ENCODE results near the gene DQX1. TPM values are rescaled to one million over a fixed set of nuclear protein-coding genes. Genes with fewer than 3 reads are reported as not detected.

The DQX1 gene
- total RNA-seq, 1 donor from 2014 or later: not detected

DNA sequence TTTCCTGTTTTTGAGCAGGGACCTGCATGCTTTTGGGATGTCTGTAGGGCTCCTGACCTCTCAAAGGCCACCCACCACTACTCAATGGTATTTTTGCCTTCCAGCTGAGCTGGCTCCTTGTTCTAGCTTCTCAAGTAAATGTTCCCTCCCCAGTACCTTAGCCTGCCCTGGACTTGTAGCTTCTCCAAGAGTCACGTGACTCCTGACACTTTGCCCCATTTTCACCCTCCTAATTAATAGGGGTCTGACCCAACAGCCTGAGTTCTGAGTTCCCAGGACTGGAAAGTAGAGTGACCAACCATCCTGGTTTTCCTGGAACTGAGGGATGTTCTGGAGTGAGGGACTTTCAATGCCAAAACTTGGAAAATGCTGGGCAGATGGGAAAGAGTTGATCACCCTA is 30.6 kb downstream of the DQX1 start:
- Mint-ChIP-seq H3K4me3 (ENCODE audit: unreplicated experiment) (no peak overlapping the region), H3K9me3 (ENCODE audit: low read depth) (no peaks in the 10 kb centered on the region), H3K4me1 (ENCODE audit: low read depth) (peaks cover 21% of the 10 kb centered on the region), H3K27me3 (ENCODE audit: low read depth) (peaks cover 24% of the 10 kb centered on the region), H3K36me3 (ENCODE audit: low read depth) (peaks cover 31% of the 10 kb centered on the region), H3K27ac (ENCODE audit: unreplicated experiment) (no peak overlapping the region)
- DNase-seq (ENCODE audit: low spot score): no peak
- TF ChIP-seq, protein P1, sequence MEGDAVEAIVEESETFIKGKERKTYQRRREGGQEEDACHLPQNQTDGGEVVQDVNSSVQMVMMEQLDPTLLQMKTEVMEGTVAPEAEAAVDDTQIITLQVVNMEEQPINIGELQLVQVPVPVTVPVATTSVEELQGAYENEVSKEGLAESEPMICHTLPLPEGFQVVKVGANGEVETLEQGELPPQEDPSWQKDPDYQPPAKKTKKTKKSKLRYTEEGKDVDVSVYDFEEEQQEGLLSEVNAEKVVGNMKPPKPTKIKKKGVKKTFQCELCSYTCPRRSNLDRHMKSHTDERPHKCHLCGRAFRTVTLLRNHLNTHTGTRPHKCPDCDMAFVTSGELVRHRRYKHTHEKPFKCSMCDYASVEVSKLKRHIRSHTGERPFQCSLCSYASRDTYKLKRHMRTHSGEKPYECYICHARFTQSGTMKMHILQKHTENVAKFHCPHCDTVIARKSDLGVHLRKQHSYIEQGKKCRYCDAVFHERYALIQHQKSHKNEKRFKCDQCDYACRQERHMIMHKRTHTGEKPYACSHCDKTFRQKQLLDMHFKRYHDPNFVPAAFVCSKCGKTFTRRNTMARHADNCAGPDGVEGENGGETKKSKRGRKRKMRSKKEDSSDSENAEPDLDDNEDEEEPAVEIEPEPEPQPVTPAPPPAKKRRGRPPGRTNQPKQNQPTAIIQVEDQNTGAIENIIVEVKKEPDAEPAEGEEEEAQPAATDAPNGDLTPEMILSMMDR (IDR thresholded peaks at IDR 0.05): no peak

DNA sequence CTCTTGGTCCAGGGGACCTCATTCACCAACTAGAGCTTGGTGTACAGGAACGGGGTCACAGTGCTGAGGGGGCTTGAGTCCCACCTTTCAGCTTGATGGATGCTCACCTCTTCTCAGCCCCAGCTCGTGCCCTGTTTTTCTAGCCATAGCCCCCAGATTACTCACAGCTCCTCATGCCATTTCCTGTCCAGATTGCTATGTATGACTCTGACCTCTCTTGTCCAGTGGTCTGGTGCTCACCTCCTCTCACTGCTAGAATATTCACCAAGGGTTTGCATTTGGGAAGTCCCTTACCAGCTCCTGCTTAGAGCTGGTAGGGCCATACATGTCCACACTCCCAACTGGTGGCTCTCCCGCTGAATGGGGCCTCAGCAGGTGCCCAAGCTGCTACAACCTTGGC is 32.5 kb downstream of the DQX1 start:
- Mint-ChIP-seq H3K27me3 (ENCODE audit: low read depth) (peaks cover 14% of the 10 kb centered on the region), H3K36me3 (ENCODE audit: low read depth) (peaks cover 37% of the 10 kb centered on the region), H3K9me3 (ENCODE audit: low read depth) (no peaks in the 10 kb centered on the region), H3K27ac (ENCODE audit: unreplicated experiment) (no peak overlapping the region), H3K4me3 (ENCODE audit: unreplicated experiment) (no peak overlapping the region), H3K4me1 (ENCODE audit: low read depth) (peaks cover 13% of the 10 kb centered on the region)
- no peak for DNase-seq (ENCODE audit: low spot score)
- TF ChIP-seq, protein P1 (IDR thresholded peaks at IDR 0.05): no peak

DNA sequence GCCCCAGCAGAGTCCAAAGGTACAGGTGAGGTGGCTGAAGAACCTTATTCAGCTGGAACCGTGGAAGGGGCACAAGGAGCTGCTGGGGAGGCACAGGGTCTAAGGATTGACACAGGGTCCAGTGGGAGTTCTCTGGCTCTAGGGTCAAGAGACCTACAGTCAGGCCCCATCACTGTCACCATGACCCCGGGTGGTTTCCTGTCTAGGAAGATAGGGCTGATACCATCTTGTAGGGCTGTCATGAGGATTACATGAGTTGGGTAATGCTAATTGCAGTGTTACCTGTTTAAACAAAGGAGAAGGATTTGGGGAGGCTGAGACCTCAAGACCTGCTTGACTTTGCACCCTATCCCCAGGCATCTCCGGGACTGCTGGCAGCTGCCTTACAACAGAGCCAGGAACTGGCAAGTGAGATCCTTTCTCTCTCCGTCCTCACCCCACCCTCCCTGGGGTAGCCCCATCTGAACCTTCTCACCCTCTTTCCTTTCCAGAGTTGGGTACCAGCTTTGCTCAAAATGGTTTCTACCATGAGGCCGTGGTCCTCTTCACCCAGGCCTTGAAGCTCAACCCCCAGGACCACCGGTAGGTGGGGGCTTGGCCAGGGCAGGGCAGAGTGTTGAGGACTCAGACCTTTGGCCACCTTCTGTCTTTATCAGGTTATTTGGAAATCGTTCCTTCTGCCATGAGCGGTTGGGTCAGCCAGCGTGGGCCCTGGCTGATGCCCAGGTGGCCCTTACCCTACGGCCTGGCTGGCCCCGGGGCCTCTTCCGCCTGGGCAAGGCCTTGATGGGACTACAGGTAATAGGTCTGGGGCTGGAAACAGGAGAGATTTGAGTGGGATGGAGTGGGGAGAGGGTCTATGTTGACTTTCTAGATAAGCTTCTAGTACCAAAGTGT is 34.1 kb downstream of the DQX1 start:
- no peak for DNase-seq (ENCODE audit: low spot score)
- peaks cover 38% of the 10 kb centered on the region for H3K36me3 Mint-ChIP-seq (ENCODE audit: low read depth)
- H3K4me1 Mint-ChIP-seq (ENCODE audit: low read depth): no peaks in the 10 kb centered on the region
- no peak overlapping the region for H3K4me3 Mint-ChIP-seq (ENCODE audit: unreplicated experiment)
- TF ChIP-seq, protein P1 (IDR thresholded peaks at IDR 0.05): no peak
- no peak overlapping the region for H3K27ac Mint-ChIP-seq (ENCODE audit: unreplicated experiment)
- no peaks in the 10 kb centered on the region for H3K9me3 Mint-ChIP-seq (ENCODE audit: low read depth)
- H3K27me3 Mint-ChIP-seq (ENCODE audit: low read depth): peaks cover 3% of the 10 kb centered on the region

DNA sequence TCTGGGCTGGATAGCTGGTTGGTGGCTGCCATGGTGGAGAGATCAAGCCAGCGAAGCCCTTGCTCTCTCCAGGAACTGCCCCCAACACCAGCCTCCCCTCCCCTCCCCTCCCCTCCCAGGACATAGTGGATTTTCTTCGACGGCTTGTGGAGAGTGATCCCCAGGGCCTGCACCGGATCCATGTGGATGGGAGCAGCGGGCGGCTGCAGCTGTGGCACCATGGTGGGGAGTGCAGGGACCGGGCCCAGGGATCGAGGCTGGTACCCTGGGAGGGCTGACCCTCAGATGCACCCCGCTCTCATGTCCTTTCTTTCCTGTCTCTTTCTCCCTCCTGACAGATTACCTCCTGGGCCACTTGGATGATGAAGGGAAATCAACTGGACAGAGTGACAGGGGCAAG is 36.1 kb downstream of the DQX1 start:
- H3K4me1 Mint-ChIP-seq (ENCODE audit: low read depth): no peaks in the 10 kb centered on the region
- DNase-seq (ENCODE audit: low spot score): no peak
- no peak overlapping the region for H3K4me3 Mint-ChIP-seq (ENCODE audit: unreplicated experiment)
- H3K36me3 Mint-ChIP-seq (ENCODE audit: low read depth): peaks cover 40% of the 10 kb centered on the region
- no peak overlapping the region for H3K27ac Mint-ChIP-seq (ENCODE audit: unreplicated experiment)
- TF ChIP-seq, protein P1 (IDR thresholded peaks at IDR 0.05): no peak
- H3K9me3 Mint-ChIP-seq (ENCODE audit: low read depth): no peaks in the 10 kb centered on the region
- no peaks in the 10 kb centered on the region for H3K27me3 Mint-ChIP-seq (ENCODE audit: low read depth)

DNA sequence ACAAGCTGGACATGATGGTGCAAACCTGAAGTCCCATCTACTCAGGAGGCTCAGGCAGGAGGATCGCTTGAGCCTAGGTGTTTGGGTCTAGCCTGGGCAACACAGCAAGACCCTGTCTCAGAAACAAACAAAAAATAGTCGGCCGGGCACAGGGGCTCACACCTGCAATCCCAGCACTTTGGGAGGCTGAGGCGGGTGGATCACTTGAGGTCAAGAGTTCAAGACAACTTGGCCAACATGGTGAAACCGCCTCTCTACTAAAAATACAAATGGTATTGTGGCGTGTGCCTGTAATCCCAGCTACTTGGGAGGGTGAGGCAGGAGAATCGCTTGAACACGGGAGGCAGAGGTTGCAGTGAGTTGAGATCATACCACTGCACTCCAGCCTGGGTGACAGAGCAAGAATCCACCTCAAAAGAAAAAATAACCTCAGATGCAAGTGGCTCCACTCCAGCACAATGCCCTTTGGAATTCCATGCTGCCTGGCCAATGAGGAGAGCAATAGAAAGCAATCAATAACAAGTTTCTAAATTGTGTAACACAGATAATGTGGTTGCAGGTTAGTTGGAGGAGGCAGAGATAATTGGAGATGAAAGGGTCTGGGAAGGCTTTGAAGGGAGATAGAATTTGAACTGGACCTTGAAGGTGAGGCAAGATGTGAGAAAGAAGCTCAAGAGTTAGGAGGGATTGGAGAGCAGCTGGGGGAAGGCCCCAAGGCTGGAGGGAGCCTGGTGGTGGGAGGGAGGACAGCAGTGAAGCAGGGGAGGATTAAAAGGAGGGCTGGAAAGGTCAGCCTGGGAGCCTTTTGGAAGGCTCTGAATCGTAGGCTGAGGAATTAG is 37.2 kb downstream of the DQX1 start:
- H3K4me3 Mint-ChIP-seq (ENCODE audit: unreplicated experiment): no peak overlapping the region
- H3K36me3 Mint-ChIP-seq (ENCODE audit: low read depth): peaks cover 34% of the 10 kb centered on the region
- no peaks in the 10 kb centered on the region for H3K9me3 Mint-ChIP-seq (ENCODE audit: low read depth)
- TF ChIP-seq, protein P1 (IDR thresholded peaks at IDR 0.05): no peak
- DNase-seq (ENCODE audit: low spot score): no peak
- no peak overlapping the region for H3K27ac Mint-ChIP-seq (ENCODE audit: unreplicated experiment)
- H3K27me3 Mint-ChIP-seq (ENCODE audit: low read depth): no peaks in the 10 kb centered on the region
- H3K4me1 Mint-ChIP-seq (ENCODE audit: low read depth): peaks cover 4% of the 10 kb centered on the region

All from chondrocyte (in vitro differentiated cells).